ENCODE data around the gene SERPING1. TPM values are rescaled to one million over a fixed set of nuclear protein-coding genes. Genes with fewer than 3 reads are reported as not detected.

Gene SERPING1
- total RNA-seq, 4 donors from 2014 or later, result 39.3 to 742 (median 362) TPM

- no peaks in the 10 kb centered on the region for H3K4me1 ChIP-seq
- H3K27ac ChIP-seq, result no peak overlapping the region
- DNase-seq, result no peak
- no peak overlapping the region for H3K4me3 ChIP-seq
- TF ChIP-seq POLR2A (IDR thresholded peaks at IDR 0.05) (no peak), CTCF (IDR thresholded peaks at IDR 0.05) (no peak)
- H3K27me3 ChIP-seq, result no peaks in the 10 kb centered on the region
- H3K9me3 ChIP-seq, result no peaks in the 10 kb centered on the region
- intact Hi-C loops (cut with DNase I; ENCODE audit: low total_unique reads), result no loop called here
- no peaks in the 10 kb centered on the region for H3K36me3 ChIP-seq
Observed at GRCh38 chr11:57555393-57555792, 42.1 kb upstream of the SERPING1 start.

GRCh38 chr11:57556041-57556440 lies 41.4 kb upstream of the SERPING1 start:
- Histone ChIP-seq H3K9me3 (no peaks in the 10 kb centered on the region), H3K27ac (no peak overlapping the region), H3K4me3 (no peak overlapping the region), H3K36me3 (no peaks in the 10 kb centered on the region), H3K4me1 (no peaks in the 10 kb centered on the region), H3K27me3 (no peaks in the 10 kb centered on the region)
- no peak for DNase-seq
- TF ChIP-seq CTCF (IDR thresholded peaks at IDR 0.05) (no peak), POLR2A (IDR thresholded peaks at IDR 0.05) (no peak)
- intact Hi-C loops (cut with DNase I; ENCODE audit: low total_unique reads), result no loop called here

GRCh38 chr11:57560146-57560545 lies 37.3 kb upstream of the SERPING1 start:
- Histone ChIP-seq H3K27ac (no peak overlapping the region), H3K27me3 (no peaks in the 10 kb centered on the region), H3K4me3 (no peak overlapping the region), H3K36me3 (no peaks in the 10 kb centered on the region), H3K9me3 (no peaks in the 10 kb centered on the region), H3K4me1 (no peaks in the 10 kb centered on the region)
- TF ChIP-seq CTCF (IDR thresholded peaks at IDR 0.05), result no peak
- no peak for TF ChIP-seq POLR2A (IDR thresholded peaks at IDR 0.05)
- no peak for DNase-seq
- intact Hi-C loops (cut with DNase I; ENCODE audit: low total_unique reads), result no loop called here

GRCh38 chr11:57562596-57562995 lies 34.9 kb upstream of the SERPING1 start:
- DNase-seq, result no peak
- Histone ChIP-seq H3K4me3 (no peak overlapping the region), H3K27ac (no peak overlapping the region), H3K9me3 (no peaks in the 10 kb centered on the region), H3K27me3 (no peaks in the 10 kb centered on the region), H3K36me3 (no peaks in the 10 kb centered on the region), H3K4me1 (no peaks in the 10 kb centered on the region)
- intact Hi-C loops (cut with DNase I; ENCODE audit: low total_unique reads), result no loop called here
- TF ChIP-seq POLR2A (IDR thresholded peaks at IDR 0.05), result no peak
- no peak for TF ChIP-seq CTCF (IDR thresholded peaks at IDR 0.05)

- DNase-seq, result peak in 1 of 2 donors; percentile 38
- Histone ChIP-seq H3K4me3 (peak overlapping the region; percentile 60 to 62), H3K9me3 (no peaks in the 10 kb centered on the region), H3K27me3 (no peaks in the 10 kb centered on the region), H3K27ac (peak overlapping the region; percentile 86 to 88), H3K36me3 (no peaks in the 10 kb centered on the region), H3K4me1 (no peaks in the 10 kb centered on the region)
- TF ChIP-seq POLR2A (IDR thresholded peaks at IDR 0.05) (peak in 1 of 2 donors; percentile 47), CTCF (IDR thresholded peaks at IDR 0.05) (no peak)
- intact Hi-C loops (cut with DNase I; ENCODE audit: low total_unique reads), result loop anchor here (5.0 kb wide), 2 partner anchors 36 to 71 kb away; no protein-coding TSS in a partner anchor
Observed at GRCh38 chr11:57566005-57566904, 31.2 kb upstream of the SERPING1 start.

Measured in uterus (tissue), 4 donors.